HG03097 (cell line): ENCODE data around the gene DISP3.

Experiments
- ATAC-seq: cut with Tn5 transposase; IDR thresholded peaks from one replicate; pipeline ENCODE4 v1.9.1; 2021; ENCODE audit not compliant: unreplicated experiment, low FRiP score

DISP3 gene

GRCh38 chr1:11483581-11484320, 4.8 kb downstream of the DISP3 start:
- ATAC-seq = no peak

DNA sequence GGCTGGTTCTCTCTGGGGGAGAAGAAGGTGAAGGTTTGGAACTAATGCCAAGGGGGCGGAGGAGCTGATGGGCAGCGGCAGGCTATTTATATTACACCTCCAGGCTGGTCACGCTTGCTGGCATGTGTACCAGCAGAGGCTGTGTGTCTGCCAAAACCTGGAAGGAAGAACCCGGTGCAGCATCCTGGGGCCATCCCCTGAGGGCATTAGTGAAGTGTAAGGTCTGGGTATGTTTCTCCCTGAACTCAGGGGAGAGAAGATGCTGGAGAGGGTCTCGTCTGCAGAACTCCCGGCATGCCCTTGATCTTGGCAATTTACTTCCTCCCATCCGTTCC, 5.3 kb downstream of the DISP3 start:
- no peak for ATAC-seq

- ATAC-seq = no peak
Measured at GRCh38 chr1:11485191-11485590, 6.2 kb downstream of the DISP3 start.

GRCh38 chr1:11486231-11487009, 7.5 kb downstream of the DISP3 start:
- ATAC-seq = no peak

DNA sequence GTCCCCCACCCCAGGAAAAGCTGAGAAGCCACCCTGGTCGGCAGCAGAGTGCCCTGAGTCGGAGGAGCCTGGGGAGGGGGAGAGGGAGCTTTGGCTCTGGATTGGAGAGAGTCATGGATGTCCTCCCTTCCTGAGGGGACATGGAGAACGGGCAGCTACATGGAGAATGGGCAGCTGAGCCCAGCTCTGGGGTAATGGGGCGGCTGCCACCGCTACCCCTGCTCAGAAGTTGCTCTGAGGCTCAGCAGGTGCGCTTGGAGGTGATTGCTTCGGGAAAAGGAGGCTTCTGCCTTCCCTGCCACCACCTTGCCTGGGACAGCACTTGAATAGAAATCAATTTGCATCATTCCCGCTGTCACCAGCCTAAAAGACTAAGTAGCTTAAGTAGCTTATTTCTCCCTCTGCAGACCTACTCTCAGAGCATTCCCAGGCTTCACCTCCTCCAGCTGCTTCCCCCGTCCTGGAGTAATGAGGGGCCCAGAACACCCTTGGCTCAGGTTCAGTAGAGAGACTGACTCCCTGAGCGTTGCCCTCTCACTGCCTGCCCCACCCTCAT, 8.3 kb downstream of the DISP3 start:
- ATAC-seq = no peak

GRCh38 chr1:11488201-11488770, 9.3 kb downstream of the DISP3 start:
- ATAC-seq = no peak

DNA sequence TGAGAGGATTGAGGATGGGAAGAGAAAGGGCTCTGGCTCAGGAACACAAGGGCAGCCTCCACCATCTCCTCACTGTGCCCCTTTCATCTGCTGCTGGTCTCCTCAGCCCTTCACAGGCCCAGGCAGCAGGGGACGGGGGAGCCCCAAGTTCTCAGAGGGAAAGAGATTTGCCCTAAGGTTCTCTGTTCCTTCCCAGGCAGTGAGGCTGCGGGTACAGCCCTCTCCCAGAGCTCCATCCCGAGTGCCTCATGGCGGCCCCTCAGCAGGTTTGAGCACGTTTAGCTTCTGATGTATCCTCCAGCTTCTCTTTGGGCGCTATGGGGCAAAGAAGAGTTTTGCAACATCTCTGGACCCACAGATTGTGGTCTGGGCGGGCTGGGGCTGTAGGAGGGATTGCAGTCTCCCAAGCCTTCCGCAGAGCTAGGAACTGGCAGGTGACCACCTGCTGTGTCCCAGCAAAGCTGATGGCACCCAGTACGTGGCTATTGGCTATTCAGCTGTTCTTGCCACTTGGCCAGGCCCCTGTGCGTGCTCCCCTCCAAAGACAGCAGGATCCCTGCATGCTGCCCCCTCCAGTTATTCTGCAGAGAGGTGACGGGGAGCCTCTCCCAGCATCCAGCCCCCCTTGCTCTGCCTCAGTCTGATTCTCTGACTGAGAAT, 10.1 kb downstream of the DISP3 start:
- no peak for ATAC-seq

GRCh38 chr1:11492235-11492634, 13.3 kb downstream of the DISP3 start:
- no peak for ATAC-seq

DNA sequence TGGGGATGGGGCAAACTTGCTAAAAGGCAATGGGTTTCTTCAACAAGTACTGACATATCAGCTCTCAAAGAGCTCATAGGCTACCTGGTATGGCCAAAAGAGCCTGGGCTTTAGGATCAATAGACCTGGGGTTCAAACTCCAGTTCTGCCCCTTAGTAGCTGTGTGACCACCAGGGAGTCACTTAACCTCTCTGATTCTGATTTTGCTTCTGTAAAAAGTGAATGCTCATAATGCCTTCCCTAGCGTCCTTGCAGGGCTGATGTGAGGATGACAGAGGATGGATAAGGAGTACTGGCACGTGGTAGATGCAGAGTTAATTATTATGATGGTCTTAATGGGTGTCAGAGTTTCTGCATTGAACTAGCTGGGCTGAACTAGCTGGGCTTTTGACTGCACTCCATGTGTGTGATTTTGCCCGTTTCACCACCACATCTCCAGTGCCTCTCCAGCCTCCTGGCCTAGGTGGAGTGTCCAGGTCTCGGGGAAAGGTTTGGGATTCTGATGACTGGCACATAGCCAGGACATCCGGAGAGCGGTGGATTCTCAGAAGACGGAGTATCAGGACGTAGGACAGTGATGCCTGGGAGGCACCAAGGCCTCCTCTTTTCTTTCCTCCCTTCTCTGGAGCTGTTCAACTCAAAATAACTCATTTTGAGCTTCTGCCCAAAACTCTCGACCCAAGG, 15.2 kb downstream of the DISP3 start:
- no peak for ATAC-seq

DNA sequence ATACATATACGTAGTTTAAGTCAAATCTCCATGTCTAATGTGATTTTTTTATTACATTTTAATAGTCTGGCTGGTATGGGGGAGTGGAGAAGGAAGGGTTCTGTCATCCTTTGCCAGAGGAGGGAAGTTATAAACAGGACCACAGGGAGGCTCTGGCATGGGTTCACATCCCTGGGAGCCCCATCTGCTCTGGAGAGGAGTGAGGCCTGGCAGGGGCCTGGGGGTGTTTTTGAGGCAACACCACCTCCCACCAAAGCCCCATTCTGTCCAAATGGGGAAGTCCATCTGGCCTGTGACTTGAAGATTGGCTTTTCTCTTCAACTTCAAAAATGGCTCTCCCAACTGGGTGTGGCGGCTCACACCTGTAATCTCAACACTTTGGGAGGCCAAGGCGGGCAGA, 15.8 kb downstream of the DISP3 start:
- no peak for ATAC-seq

- no peak for ATAC-seq
Measured at GRCh38 chr1:11495579-11495978, 16.6 kb downstream of the DISP3 start.

DNA sequence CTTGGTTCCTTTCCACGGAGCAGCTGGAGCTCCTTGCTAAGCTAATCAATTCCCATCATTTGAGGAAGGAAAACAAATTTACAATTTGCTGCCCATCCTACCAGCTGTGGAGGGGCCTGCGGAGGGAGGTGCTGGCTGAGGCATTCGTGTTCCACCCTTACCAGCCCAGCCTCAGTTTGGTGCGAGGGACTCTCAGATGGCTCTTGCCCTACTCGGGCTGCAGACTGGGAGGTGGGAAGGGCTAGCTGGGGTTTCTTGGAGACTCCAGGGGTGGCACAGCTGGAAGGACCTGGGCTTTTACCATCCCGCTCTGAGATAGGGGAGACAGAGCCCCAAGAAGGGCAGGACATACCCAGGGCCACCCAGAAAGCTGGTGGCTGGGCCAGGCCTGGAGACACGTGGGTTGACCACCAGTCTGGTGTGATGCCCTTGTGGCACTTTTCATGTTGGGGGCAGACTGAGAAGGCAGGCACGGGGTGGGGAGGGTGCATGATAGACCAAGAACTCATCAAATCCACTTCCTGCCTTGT, 17.7 kb downstream of the DISP3 start:
- ATAC-seq = no peak

GRCh38 chr1:11498956-11499594, 20.1 kb downstream of the DISP3 start:
- no peak for ATAC-seq

GRCh38 chr1:11499601-11500331, 20.8 kb downstream of the DISP3 start:
- ATAC-seq = no peak

DNA sequence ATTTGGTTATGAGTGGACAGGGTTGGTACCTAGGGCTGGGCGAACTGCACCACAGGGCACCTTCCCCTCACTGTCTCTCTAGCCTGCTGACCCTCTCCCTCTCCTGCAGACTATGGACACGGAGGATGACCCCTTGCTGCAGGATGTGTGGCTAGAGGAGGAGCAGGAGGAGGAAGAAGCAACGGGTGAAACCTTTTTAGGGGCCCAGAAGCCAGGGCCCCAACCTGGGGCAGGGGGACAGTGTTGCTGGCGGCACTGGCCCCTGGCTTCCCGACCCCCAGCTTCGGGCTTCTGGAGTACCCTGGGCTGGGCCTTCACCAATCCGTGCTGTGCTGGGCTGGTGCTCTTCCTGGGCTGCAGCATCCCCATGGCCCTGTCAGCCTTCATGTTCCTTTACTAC, 21.9 kb downstream of the DISP3 start:
- no peak for ATAC-seq

DNA sequence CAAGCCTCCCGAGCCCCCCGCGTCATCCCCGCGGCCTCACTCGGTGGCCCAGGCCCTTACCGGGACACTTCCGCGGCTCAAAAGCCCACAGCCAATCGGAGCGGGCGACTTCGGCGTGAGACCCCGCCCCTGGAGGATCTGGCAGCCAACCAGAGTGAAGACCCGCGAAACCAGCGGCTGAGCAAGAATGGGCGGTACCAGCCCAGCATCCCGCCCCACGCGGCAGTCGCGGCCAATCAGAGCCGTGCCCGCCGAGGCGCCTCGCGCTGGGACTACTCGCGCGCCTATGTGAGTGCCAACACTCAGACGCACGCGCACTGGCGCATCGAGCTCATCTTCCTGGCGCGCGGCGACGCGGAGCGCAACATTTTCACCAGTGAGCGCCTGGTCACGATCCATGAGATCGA, 22.5 kb downstream of the DISP3 start:
- no peak for ATAC-seq

DNA sequence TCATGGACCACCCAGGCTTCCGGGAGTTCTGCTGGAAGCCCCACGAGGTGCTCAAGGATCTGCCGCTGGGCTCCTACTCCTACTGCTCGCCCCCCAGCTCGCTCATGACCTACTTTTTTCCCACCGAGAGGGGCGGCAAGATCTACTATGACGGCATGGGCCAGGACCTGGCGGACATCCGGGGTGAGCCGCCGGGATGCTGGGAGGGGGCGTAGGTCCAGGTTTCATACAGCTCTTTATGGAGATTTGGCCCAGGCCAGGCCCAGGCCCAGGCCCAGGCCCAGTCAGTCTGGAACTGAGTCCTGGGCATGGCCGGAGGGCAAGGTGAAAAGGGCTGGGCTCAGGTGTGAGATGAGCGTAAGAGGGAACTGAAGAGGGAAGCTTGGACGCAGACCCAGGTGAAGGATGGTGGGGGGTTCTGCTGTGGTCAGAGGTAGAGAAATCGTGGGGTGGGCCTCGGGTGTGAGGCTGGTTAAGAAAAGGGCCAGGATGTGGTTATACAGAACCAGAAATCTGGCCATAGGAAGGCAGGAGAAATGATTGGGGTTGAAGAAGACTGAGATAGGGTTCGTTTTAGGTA, 23.0 kb downstream of the DISP3 start:
- no peak for ATAC-seq

DNA sequence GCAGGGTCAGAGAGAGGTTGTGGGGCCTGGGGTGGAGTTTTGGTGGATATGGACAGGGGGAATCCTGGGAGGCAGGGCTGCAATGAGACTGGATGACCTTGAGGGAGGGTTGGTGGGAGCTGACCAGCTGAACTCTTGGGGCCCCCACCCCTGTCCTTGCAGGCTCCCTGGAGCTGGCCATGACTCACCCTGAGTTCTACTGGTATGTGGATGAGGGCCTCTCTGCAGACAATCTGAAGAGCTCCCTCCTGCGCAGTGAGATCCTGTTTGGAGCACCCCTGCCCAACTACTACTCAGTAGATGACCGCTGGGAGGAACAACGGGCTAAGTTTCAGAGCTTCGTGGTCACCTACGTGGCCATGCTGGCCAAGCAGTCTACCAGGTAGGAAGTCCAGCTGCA, 23.6 kb downstream of the DISP3 start:
- no peak for ATAC-seq

DNA sequence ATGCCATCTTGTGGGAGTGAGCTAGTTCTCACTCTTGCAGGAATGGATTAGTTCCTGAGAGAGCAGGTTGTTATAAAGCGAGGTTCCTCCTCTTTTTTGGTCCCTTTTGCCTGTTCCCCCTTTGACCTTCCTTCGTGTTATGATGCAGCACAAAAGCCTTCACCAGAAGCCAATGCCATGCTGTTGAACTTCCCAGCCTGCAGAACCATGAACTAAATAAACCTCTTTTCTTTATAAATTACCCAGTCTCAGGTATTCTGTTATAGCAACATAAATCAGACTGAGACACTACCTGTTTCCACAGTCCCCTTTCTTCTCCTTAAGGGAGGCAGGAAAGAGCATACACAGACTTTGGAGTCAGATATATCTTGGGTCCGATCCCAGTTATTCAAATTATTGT, 25.6 kb downstream of the DISP3 start:
- no peak for ATAC-seq
